HG03558 (cell line): ENCODE results near the gene S1PR4.
"Not testable (repeated sequence)": the region's sequence is repeated elsewhere in the genome, so short reads cannot be mapped to it uniquely, and the experiment has no call there.

Experiments used
- ATAC-seq: cut with Tn5 transposase; IDR thresholded peaks from one replicate; pipeline ENCODE4 v1.9.1; 2021; ENCODE audit warnings: moderate number of reproducible peaks; ENCODE audit not compliant: unreplicated experiment; ENCODE audit errors: extremely low read depth

S1PR4 gene

GRCh38 chr19:3210347-3211017 is 31.9 kb downstream of the S1PR4 start:
- no peak for ATAC-seq

GRCh38 chr19:3211191-3211590 is 32.6 kb downstream of the S1PR4 start:
- no peak for ATAC-seq

GRCh38 chr19:3213159-3213558 is 34.6 kb downstream of the S1PR4 start:
- no peak for ATAC-seq

- no peak for ATAC-seq
Observed at GRCh38 chr19:3216874-3217273, 38.3 kb downstream of the S1PR4 start.

- ATAC-seq = no peak
Observed at GRCh38 chr19:3220576-3220975, 42.0 kb downstream of the S1PR4 start.

GRCh38 chr19:3221576-3221975 is 43.0 kb downstream of the S1PR4 start:
- not testable (repeated sequence) for ATAC-seq

GRCh38 chr19:3222709-3223108 is 44.1 kb downstream of the S1PR4 start:
- ATAC-seq = no peak

GRCh38 chr19:3224346-3225168 is 46.0 kb downstream of the S1PR4 start, which contains the start of gene CELF5:
TSS of gene CELF5 (plus strand) at chr19:3224661. CDS start at chr19:3224740, 79 bp downstream.
- no peak for ATAC-seq

GRCh38 chr19:3225169-3225485 is 46.6 kb downstream of the S1PR4 start:
- ATAC-seq = no peak

GRCh38 chr19:3225677-3226093 is 47.1 kb downstream of the S1PR4 start:
- no peak for ATAC-seq

- no peak for ATAC-seq
Observed at GRCh38 chr19:3227054-3227626, 48.6 kb downstream of the S1PR4 start.

- no peak for ATAC-seq
Observed at GRCh38 chr19:3229346-3229743, 50.8 kb downstream of the S1PR4 start.
